HepG2 (cell line): Measurements from ENCODE around the gene MT1G. TPM values are rescaled to one million over a fixed set of nuclear protein-coding genes. Genes with fewer than 3 reads are reported as not detected.

ENCODE experiments used
- ATAC-seq: fragments of 200-7000 bp; cut with Tn5 transposase; 3 replicates; pipeline ENCODE4 v1.9.1; 2020; ENCODE audit warnings: mild to moderate bottlenecking, moderate library complexity
- BruUV-seq: library from RNA; stranded (reverse); fragments of 400-500 nt; replicated peaks from 2 replicates; lab custom pipeline; 2021; lab: Mats Ljungman, UMichigan
- CTCF ChIA-PET: fragments of 300-600 bp; formaldehyde crosslinking; extraction: SDS; loops from one replicate; lab custom pipeline; 2021; ENCODE audit warnings: low total read pairs, inconsistent platforms, low intra/inter-chr PET ratio; lab: Yijun Ruan, JAX
- POLR2A ChIA-PET: fragments of 350-600 bp; sonication (Branson Sonifier 250); formaldehyde crosslinking; loops from one replicate; lab custom pipeline; 2020; ENCODE audit warnings: antibody characterized with exemption, inconsistent platforms; lab: Yijun Ruan, JAX
- DNase-seq: peaks from one replicate; pipeline ENCODE4 v3.0.0-alpha.2; 2015; ENCODE audit warnings: low spot score
- FAIRE-seq: peaks from 3 replicates; lab custom pipeline; 2011; peaks lifted over from hg19 to GRCh38; lab: Jason Lieb, UNC
- H2AFZ ChIP-seq: one replicate; pipeline ENCODE4 v1.6.1; 2011; ENCODE audit warnings: low read length, inconsistent platforms
- H3K27ac ChIP-seq: fragments of 300-600 bp; 3 replicates; pipeline ENCODE4 v1.8.0; 2011; ENCODE audit warnings: mixed run types, mild to moderate bottlenecking, mixed read lengths, low read length, inconsistent platforms; ENCODE audit not compliant: insufficient read depth; ENCODE audit errors: extremely low read length
- H3K27me3 ChIP-seq, 2 experiments: fragments of 200-600 bp in 1 of 2; 2 replicates in 1 of 2; 3 replicates in 1 of 2; pipeline versions ENCODE4 v1.6.0 to v1.8.0; 2011; ENCODE audit warnings: low read length in 2 of 2, mild to moderate bottlenecking in 2 of 2, moderate library complexity in 2 of 2, inconsistent platforms in 1 of 2; ENCODE audit not compliant: insufficient read depth in 2 of 2, control insufficient read depth in 1 of 2
- H3K36me3 ChIP-seq, 2 experiments: fragments of 200-600 bp in 1 of 2; replicated peaks in 1 of 2; 2 replicates in 1 of 2; 3 replicates in 1 of 2; pipeline versions ENCODE4 v1.5.1 to v1.8.0; 2011; ENCODE audit warnings: low read length in 2 of 2, inconsistent platforms in 1 of 2; ENCODE audit not compliant: insufficient read depth in 2 of 2, control insufficient read depth in 1 of 2
- H3K4me1 ChIP-seq: 2 replicates; pipeline ENCODE4 v1.5.1; 2012; ENCODE audit warnings: low read length, inconsistent platforms; ENCODE audit not compliant: insufficient read depth
- H3K4me2 ChIP-seq: 2 replicates; pipeline ENCODE4 v1.6.0; 2011; ENCODE audit warnings: low read depth, low read length, inconsistent platforms
- H3K4me3 ChIP-seq, 3 experiments: fragments of 200-600 bp in 1 of 3; sonication (generic), shearing (Covaris generic) in 1 of 3; replicated peaks in 1 of 3; 2 replicates each; pipeline ENCODE4 v1.5.1; 2011 to 2016; ENCODE audit warnings: low read length in 3 of 3, inconsistent platforms in 2 of 3, low read depth in 2 of 3, mild to moderate bottlenecking in 2 of 3, control low read depth in 1 of 3, mixed read lengths in 1 of 3; ENCODE audit not compliant: insufficient read depth in 1 of 3
- H3K79me2 ChIP-seq: one replicate; pipeline ENCODE4 v1.6.1; 2011; ENCODE audit warnings: low read length, inconsistent platforms; ENCODE audit not compliant: insufficient read depth
- H3K9ac ChIP-seq: 2 replicates; pipeline ENCODE4 v1.6.0; 2011; ENCODE audit warnings: mild to moderate bottlenecking, low read depth, low read length, inconsistent platforms; ENCODE audit not compliant: insufficient read depth
- H3K9me3 ChIP-seq: 2 replicates; pipeline ENCODE4 v1.5.1; 2012; ENCODE audit warnings: mild to moderate bottlenecking, low read length
- H4K20me1 ChIP-seq: 2 replicates; pipeline ENCODE4 v1.6.0; 2011; ENCODE audit warnings: inconsistent platforms, mild to moderate bottlenecking, low read length, moderate library complexity; ENCODE audit not compliant: insufficient read depth
- AHR ChIP-seq: IDR thresholded peaks from 2 replicates; pipeline ENCODE4 v1.6.1; 2018; ENCODE audit warnings: missing genetic modification reagents, missing compliant biosample characterization
- ARNTL ChIP-seq: sonication (generic); formaldehyde crosslinking; IDR thresholded peaks from 2 replicates; pipeline ENCODE4 v1.4.0; 2020; ENCODE audit warnings: mild to moderate bottlenecking, missing genetic modification reagents
- CBX2 ChIP-seq, 2 experiments: fragments of 200-600 bp in 1 of 2; sonication (generic); formaldehyde crosslinking in 1 of 2; IDR thresholded peaks; 2 replicates each; pipeline versions ENCODE4 v1.7.0 to v1.8.1; 2018 to 2022; ENCODE audit warnings: low read depth in 2 of 2, low read length in 1 of 2, mild to moderate bottlenecking in 1 of 2, missing genetic modification reagents in 1 of 2
- CEBPB ChIP-seq: IDR thresholded peaks from 2 replicates; pipeline ENCODE4 v1.6.1; 2011; ENCODE audit warnings: low read depth, low read length, improper control_type of control experiment, borderline replicate concordance
- GZF1 ChIP-seq: sonication (generic); formaldehyde crosslinking; IDR thresholded peaks from 2 replicates; pipeline ENCODE4 v1.5.1; 2020; ENCODE audit warnings: mild to moderate bottlenecking, missing genetic modification reagents
- HBP1 ChIP-seq: IDR thresholded peaks from 2 replicates; pipeline ENCODE4 v1.6.1; 2016; ENCODE audit warnings: low read depth, control low read depth
- HNF4A ChIP-seq: sonication (generic); formaldehyde crosslinking; IDR thresholded peaks from 2 replicates; pipeline ENCODE4 v1.4.0; 2020; ENCODE audit warnings: missing genetic modification reagents
- JUN ChIP-seq: sonication (generic); formaldehyde crosslinking; IDR thresholded peaks from 2 replicates; pipeline ENCODE4 v1.4.0; 2020; ENCODE audit warnings: mild to moderate bottlenecking, missing genetic modification reagents
- NCOR1 ChIP-seq: fragments of 200-600 bp; sonication (generic); IDR thresholded peaks from 2 replicates; pipeline ENCODE4 v1.7.0; 2017; ENCODE audit warnings: antibody characterized with exemption, low read length, borderline replicate concordance
- RAD51 ChIP-seq: fragments of 450-650 bp; IDR thresholded peaks from 2 replicates; pipeline ENCODE4 v1.6.1; 2016; ENCODE audit warnings: borderline replicate concordance
- ZBTB1 ChIP-seq: sonication (generic); formaldehyde crosslinking; IDR thresholded peaks from 2 replicates; pipeline ENCODE4 v1.4.0; 2020; ENCODE audit warnings: missing genetic modification reagents, borderline replicate concordance
- ZNF275 ChIP-seq: sonication (generic); formaldehyde crosslinking; IDR thresholded peaks from 2 replicates; pipeline ENCODE4 v1.8.0; 2022; ENCODE audit warnings: missing genetic modification reagents, mild to moderate bottlenecking, inconsistent platforms, borderline replicate concordance
- ZNF557 ChIP-seq: sonication (generic); formaldehyde crosslinking; IDR thresholded peaks from 2 replicates; pipeline ENCODE4 v1.4.0; 2020; ENCODE audit warnings: missing genetic modification reagents
- ZNF639 ChIP-seq: conservative IDR thresholded peaks from 2 replicates; pipeline ENCODE4 v1.6.1; 2018; ENCODE audit warnings: missing genetic modification reagents
- ZUFSP ChIP-seq: sonication (generic); formaldehyde crosslinking; IDR thresholded peaks from 2 replicates; pipeline ENCODE4 v1.9.0; 2021; ENCODE audit warnings: missing genetic modification reagents, mild to moderate bottlenecking, borderline replicate concordance
- WGBS: methylation state at CpG from one replicate; pipeline ENCODE4 v1.1.6; 2017; ENCODE audit warnings: low lambda C conversion rate; 5-methylcytosine and 5-hydroxymethylcytosine counted together
- in situ Hi-C: cut with HindIII; loops from 2 replicates; pipeline ENCODE4 v1.10.0; 2017; ENCODE audit warnings: low pct_unique_long_range_greater_than_20kb; ENCODE audit not compliant: extremely low pct_ligation_motif_present
- intact Hi-C: fragments of 100-400 bp; cut with micrococcal nuclease; formaldehyde crosslinking; loops from one replicate; pipeline ENCODE4 v1.10.0; 2022; ENCODE audit not compliant: unreplicated experiment
- polyA plus RNA-seq, 8 experiments: library from polyadenylated mRNA; depleted of rRNA in 3 of 8; stranded (reverse) in 7 of 8; unstranded in 1 of 8; fragments of >200 nt; fragmentation: Illumina TruSeq in 4 of 8; extraction: Trizol in 4 of 8; gene quantifications; 2 replicates each; pipeline versions ENCODE4 v1.2.1 to v1.2.3, GENCODE V29; 2011 to 2016; ENCODE audit warnings: low read depth in 4 of 8, missing spikeins in 1 of 8, mixed read lengths in 1 of 8; ENCODE audit not compliant: insufficient read depth in 1 of 8
- total RNA-seq, 5 experiments: library from RNA; depleted of rRNA; stranded (reverse); fragments of >200 nt; fragmentation: Illumina TruSeq; extraction: Trizol; gene quantifications; 2 replicates each; pipeline ENCODE4 v1.2.3, GENCODE V29; 2016; ENCODE audit warnings: low read depth in 1 of 5
- TF ChIP-seq, protein P1 (sequence below): sonication (generic); formaldehyde crosslinking; IDR thresholded peaks from 2 replicates; pipeline ENCODE4 v1.5.0; 2020; ENCODE audit warnings: mild to moderate bottlenecking, missing genetic modification reagents

Gene MT1G
- total and polyA plus RNA-seq, 2 of the 13 experiments (the other 11 are each of a cell fraction or from before 2014, with no cell fraction given) = 3.6 to 377 TPM

DNA sequence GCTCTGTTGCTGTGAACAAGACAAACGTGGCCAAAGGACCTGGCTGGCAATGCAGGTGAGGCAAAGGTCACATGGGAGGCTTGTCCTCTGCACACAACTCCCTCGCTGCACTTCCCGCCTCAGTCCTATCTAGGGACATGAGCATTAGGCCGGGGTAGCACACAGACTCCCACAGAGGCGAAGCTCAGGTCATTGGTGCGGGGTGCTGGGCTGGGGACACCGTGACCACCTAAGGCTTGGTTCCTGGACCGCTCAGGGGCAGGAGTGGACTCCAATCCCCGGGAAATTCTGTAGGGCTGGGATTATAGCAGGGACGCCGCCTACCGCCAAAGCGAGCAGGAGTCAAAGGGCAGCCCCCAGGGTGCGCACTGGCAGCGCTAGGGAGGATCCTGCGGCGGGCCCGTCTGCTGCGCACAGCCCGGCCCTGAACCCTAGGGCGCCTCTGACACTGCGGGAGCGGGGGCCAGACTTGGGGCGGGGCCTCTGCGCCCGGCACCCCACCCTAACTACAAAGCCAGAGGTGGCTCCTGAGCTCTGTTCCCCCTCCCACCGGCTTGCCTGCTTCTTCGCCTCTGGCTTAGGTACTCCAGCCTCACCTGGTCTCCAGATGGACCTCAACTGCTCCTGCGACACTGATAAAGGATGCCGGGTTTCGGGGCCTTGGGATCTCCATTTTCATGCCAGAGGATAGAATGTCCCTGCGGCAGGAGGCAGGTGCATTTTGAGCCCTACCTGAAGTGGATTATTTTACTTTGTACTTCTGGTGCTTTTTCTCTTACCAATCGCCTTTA is 20.0 kb downstream of the MT1G start:
- FAIRE-seq (no peak), ATAC-seq (peak; percentile 82), DNase-seq (no peak)
- Histone ChIP-seq H3K36me3 (no peaks in the 10 kb centered on the region), H3K4me3 (peak overlapping the region in 1 of 3 experiments; percentile 35; a peak in 1 of 6 replicates), H2AFZ (no peak overlapping the region), H3K27ac (no peak overlapping the region), H3K4me1 (peaks cover 39% of the 10 kb centered on the region), H3K9ac (no peak overlapping the region), H3K27me3 (peaks cover 12 to 55% of the 10 kb centered on the region in 2 experiments; a peak in 4 of 5 replicates), H3K79me2 (no peaks in the 10 kb centered on the region), H3K9me3 (no peaks in the 10 kb centered on the region), H4K20me1 (no peaks in the 10 kb centered on the region), H3K4me2 (peak overlapping the region; percentile 46; the same call in 1 of the 2 replicates)
- no TSS peak for BruUV-seq
- WGBS = 35% methylated on average over 20 of the region's 33 CpGs
- intact Hi-C loops = no loop called here
- in situ Hi-C loops = no loop called here
- ChIA-PET CTCF (no interaction called here), POLR2A (interaction anchor here (1.3 kb wide), 1 partner anchor 197 kb away, joined by 3 read pairs; the partner anchor contains the start of genes NUDT21 and OGFOD1)
- TF ChIP-seq GZF1 (CRISPR knock-in tag) (0 out of 2 replicates have a peak, but pooled peaks have one; percentile 30), ZNF275 (CRISPR knock-in tag) (no peak), CEBPB (no peak), ZBTB1 (no peak), RAD51 (no peak), JUN (no peak), HNF4A (CRISPR knock-in tag) (peak; percentile 52; the same call in 1 of the 2 replicates), CBX2 (IDR thresholded peaks at IDR 0.05; ENCODE audit: low read depth, low read length) (no peak), CBX2 (CRISPR knock-in tag; IDR thresholded peaks at IDR 0.05; ENCODE audit: low read depth) (no peak), ZUFSP (CRISPR knock-in tag) (no peak), HBP1 (CRISPR knock-in tag) (no peak), AHR (CRISPR knock-in tag) (no peak), ARNTL (CRISPR knock-in tag) (0 out of 2 replicates have a peak, but pooled peaks have one; percentile 62), NCOR1 (no peak; the same call in 1 of the 2 replicates), ZNF639 (CRISPR knock-in tag) (no peak), ZNF557 (CRISPR knock-in tag) (no peak)
- TF ChIP-seq, protein P1, sequence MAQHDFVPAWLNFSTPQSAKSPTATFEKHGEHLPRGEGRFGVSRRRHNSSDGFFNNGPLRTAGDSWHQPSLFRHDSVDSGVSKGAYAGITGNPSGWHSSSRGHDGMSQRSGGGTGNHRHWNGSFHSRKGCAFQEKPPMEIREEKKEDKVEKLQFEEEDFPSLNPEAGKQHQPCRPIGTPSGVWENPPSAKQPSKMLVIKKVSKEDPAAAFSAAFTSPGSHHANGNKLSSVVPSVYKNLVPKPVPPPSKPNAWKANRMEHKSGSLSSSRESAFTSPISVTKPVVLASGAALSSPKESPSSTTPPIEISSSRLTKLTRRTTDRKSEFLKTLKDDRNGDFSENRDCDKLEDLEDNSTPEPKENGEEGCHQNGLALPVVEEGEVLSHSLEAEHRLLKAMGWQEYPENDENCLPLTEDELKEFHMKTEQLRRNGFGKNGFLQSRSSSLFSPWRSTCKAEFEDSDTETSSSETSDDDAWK (CRISPR knock-in tag) = no peak
